ES-I3 (cell line): ENCODE measurements around the gene TOX2.

Source experiments
- H3K36me3 ChIP-seq: 2 replicates; pipeline ENCODE4 v1.6.1; 2013; ENCODE audit warnings: mild to moderate bottlenecking, low read length, control low read depth, moderate library complexity; ENCODE audit not compliant: insufficient read depth
- H3K4me1 ChIP-seq: 2 replicates; pipeline ENCODE4 v1.6.1; 2013; ENCODE audit warnings: mild to moderate bottlenecking, control low read depth, low read length; ENCODE audit not compliant: insufficient read depth
- H3K9ac ChIP-seq: 2 replicates; pipeline ENCODE4 v1.6.1; 2013; ENCODE audit warnings: low read depth, mild to moderate bottlenecking, low read length, moderate library complexity
- H3K9me3 ChIP-seq: 2 replicates; pipeline ENCODE4 v1.6.1; 2013; ENCODE audit warnings: mild to moderate bottlenecking, low read length, moderate library complexity; ENCODE audit not compliant: control insufficient read depth, insufficient read depth

TOX2 gene

DNA sequence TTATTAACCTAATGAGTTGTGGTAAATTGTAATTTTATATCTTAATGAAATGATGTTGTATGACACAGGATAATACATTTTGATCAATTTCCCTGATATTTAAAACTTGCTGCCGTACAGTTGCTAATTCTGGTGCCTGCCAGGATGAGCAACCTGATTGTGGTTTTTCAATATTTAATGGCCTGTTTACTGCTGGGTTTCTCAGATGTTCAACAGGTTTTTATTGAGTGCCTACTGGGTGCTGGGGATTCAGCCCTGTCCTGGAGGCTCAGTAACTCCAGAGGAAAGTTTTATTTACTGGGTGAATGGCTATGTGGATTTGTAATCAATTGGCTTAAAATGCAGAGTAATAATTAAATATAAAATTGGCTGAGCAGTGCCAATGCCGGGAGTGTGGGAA lies 8.0 kb downstream of the TOX2 start:
- H3K36me3 ChIP-seq, result no peaks in the 10 kb centered on the region
- H3K4me1 ChIP-seq, result peaks cover 16% of the 10 kb centered on the region; the same call in 1 of the 2 replicates
- no peaks in the 10 kb centered on the region for H3K9me3 ChIP-seq
- no peak overlapping the region for H3K9ac ChIP-seq

DNA sequence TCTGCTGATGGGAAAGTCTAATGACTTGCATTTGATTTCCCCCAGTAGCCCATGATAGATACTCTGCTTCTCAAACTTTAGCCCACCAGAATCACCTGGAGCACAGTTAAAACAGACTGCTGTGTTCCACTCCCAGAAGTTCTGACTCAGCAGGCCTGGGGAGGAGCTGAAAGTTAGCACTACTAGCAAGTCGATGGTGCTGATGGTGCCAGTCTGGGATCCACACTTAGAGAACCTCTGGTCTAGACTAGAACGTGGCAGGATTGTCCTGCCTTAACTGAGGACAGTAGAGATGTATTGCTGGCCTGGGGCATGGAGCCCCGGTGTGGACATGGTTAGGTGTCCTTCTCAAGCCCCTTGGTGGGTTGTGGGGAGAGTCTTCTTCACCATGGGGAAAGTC lies 8.7 kb downstream of the TOX2 start:
- Histone ChIP-seq H3K4me1 (peaks cover 16% of the 10 kb centered on the region; the same call in 1 of the 2 replicates), H3K36me3 (no peaks in the 10 kb centered on the region), H3K9ac (no peak overlapping the region), H3K9me3 (no peaks in the 10 kb centered on the region)

DNA sequence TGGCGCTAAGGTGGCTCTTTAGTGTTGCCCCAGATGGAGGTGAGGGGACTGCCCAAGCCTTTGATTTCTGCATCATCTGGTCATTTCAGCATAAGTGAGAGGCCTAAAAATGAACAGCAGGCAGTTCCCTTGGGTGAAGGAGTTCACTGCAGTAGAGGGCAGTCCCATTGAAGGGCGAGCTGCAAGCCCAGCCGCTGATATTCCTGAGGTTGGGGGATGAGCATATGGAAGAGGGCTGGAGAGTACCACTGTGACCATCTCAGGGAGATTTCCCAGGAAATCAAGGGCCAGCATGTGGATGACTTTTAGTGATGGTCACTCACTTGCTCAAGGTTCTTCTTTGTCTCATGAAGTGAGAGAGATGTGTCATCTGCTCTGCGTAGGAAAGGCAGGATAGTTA lies 9.3 kb downstream of the TOX2 start:
- Histone ChIP-seq H3K4me1 (peaks cover 16% of the 10 kb centered on the region; the same call in 1 of the 2 replicates), H3K36me3 (no peaks in the 10 kb centered on the region), H3K9ac (no peak overlapping the region), H3K9me3 (no peaks in the 10 kb centered on the region)

DNA sequence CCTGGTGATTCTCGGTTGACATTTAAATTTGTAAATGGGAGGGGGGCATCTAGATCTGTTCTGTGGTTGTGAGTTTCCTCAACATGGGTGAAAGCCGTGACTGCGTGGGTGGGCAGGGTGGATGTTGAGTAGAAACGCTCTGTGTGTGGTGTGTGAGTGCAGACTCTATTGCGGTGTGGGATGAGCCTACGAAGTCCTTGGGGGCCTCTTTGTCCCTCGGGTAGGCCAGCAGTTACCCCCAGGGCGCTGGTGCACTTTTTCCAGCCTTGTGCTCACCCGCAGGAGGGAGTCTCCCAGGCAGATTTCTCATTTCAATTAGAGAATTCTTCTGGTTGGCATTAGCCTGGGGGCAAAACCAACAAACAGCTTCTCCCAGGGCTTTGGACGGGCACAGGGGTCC lies 10.6 kb downstream of the TOX2 start:
- Histone ChIP-seq H3K9me3 (no peaks in the 10 kb centered on the region), H3K36me3 (no peaks in the 10 kb centered on the region), H3K4me1 (peaks cover 16% of the 10 kb centered on the region; the same call in 1 of the 2 replicates), H3K9ac (no peak overlapping the region)

DNA sequence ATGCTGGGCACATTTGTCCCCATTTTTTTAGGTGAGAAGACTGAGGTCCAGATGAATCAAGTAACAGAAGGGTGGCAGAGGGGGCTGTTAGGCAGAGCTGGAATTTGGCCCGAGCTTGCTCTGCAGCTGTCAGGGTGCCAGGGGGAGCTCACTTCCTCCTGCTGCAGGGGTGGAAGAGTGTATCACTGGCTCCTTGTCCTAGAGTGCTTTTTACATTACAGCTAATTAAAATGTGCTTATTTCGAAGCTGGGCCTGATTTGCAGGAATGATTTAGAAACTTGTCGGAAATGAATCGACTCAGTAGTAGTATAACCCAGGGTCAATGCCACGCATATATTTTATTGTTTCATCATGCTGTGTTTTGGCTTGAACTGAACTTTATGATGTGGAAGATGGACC lies 11.1 kb downstream of the TOX2 start:
- H3K4me1 ChIP-seq, result peaks cover 16% of the 10 kb centered on the region; the same call in 1 of the 2 replicates
- no peaks in the 10 kb centered on the region for H3K36me3 ChIP-seq
- no peaks in the 10 kb centered on the region for H3K9me3 ChIP-seq
- no peak overlapping the region for H3K9ac ChIP-seq

DNA sequence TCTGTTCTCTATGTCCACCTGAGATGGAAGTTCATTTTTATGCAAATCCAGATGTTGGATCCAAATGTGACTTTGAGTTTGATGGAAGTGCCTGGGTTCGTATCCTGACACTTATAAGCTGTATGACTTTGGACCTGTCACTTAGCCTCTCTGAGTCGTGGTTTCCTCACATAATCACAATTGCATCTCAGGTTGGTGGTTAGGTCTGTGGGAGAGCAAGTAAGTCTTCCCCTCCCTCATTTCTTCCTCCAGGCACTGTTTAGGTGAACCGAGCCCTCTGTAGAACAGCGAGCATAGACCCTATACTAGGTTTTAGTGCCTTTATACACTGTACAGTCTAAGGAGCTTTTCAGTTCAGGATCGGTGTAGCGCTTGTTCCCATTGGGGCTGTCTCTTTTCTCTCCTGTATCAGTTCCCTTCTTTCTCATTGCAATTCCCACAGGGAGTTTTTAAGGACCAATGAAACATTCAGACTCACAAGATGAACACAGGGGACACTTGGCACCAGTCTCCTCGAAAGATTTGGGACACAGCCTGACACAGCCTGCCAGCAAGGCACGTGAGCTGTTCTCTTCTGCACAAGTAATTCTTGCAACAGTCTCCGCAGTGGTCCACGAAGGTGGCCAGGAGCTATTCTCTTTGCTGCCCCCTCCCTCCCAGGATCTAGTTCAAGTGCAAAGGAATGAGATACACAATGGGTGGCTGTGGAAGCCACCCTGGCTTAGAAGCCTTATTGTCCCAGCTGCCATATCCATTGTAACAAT lies 11.8 kb downstream of the TOX2 start:
- no peak overlapping the region for H3K9ac ChIP-seq
- H3K4me1 ChIP-seq, result peaks cover 16% of the 10 kb centered on the region; the same call in 1 of the 2 replicates
- no peaks in the 10 kb centered on the region for H3K9me3 ChIP-seq
- no peaks in the 10 kb centered on the region for H3K36me3 ChIP-seq

GRCh38 chr20:43931976-43932375 lies 17.3 kb downstream of the TOX2 start:
- Histone ChIP-seq H3K9ac (no peak overlapping the region), H3K4me1 (peaks cover 7% of the 10 kb centered on the region; the same call in 1 of the 2 replicates), H3K36me3 (no peaks in the 10 kb centered on the region), H3K9me3 (no peaks in the 10 kb centered on the region)

DNA sequence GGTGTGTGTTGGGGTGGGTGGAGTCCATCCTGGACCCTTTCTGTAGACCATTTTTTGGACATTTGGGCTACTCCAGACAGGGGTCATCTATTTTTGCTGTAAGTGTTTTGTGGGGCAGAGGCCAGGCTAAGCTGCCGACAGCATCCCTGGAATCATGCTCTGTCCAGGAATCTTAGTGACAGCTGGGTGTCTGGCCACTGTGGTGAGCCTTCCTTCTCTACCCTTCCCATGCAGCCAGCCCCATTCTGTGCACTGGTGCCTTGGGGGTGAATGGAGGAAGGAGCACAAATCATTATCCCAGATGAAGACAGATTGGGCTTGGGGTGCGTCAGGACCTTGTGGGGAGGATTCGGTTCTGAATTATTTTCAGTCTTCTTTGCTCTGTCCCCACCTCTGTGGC lies 20.2 kb downstream of the TOX2 start:
- no peaks in the 10 kb centered on the region for H3K9me3 ChIP-seq
- peaks cover 7% of the 10 kb centered on the region; the same call in 1 of the 2 replicates for H3K4me1 ChIP-seq
- H3K9ac ChIP-seq, result no peak overlapping the region
- no peaks in the 10 kb centered on the region for H3K36me3 ChIP-seq

DNA sequence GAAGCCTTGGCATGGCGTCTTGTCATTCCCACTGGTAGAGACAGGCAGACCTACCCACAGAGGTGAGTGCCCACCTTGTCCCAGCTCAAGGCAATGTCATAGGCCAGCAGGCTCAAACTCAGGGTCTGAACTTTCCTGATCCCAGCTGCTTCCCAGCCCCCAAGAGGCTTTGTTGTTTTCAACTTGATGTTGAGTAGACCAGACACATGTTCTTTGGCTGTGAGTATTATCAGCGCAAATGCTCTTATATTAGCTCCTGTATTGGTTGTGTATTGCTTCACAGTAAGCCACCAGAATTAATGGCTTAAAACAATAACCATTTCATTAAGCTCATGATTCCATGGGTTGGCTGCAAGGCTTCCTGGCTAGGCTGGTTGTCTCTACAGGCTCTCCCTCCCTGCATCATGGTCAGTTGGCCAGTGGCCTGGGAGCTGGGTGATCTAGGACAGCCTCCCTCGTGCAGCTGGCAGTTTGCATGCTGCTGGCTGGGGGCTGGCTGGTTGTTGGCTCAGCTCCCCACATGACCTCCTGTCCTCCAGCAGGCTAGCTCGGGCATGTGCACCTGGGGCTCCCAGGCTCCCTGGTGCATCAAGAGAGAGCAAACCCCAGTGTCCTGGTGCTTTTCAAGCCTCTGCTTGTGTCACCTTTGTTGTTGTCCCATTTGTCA lies 21.6 kb downstream of the TOX2 start:
- H3K4me1 ChIP-seq, result peaks cover 17% of the 10 kb centered on the region; the same call in 1 of the 2 replicates
- no peak overlapping the region for H3K9ac ChIP-seq
- H3K9me3 ChIP-seq, result no peaks in the 10 kb centered on the region
- no peaks in the 10 kb centered on the region for H3K36me3 ChIP-seq

GRCh38 chr20:43936805-43937204 lies 22.2 kb downstream of the TOX2 start:
- H3K36me3 ChIP-seq, result no peaks in the 10 kb centered on the region
- no peak overlapping the region for H3K9ac ChIP-seq
- no peaks in the 10 kb centered on the region for H3K9me3 ChIP-seq
- H3K4me1 ChIP-seq, result peaks cover 20% of the 10 kb centered on the region

DNA sequence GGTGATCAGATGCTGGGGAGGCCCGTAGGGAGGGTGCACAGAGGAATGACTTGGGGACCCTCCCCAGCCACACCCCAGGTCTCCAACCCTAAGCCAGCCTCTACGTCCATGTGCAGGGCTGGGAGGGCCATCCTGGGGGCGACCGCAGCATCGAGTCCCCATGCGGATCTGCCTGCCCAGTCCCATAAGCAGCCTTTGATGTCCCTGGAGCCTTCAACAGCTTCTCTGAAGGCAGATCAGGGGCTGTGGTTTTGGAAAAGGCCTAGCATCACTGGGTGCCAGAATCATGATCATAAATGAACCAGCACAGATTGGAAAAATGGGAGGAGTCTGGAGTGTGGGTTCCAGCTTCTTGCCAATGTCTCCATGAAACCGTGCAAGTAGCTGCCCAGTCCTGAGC lies 22.9 kb downstream of the TOX2 start:
- Histone ChIP-seq H3K9ac (no peak overlapping the region), H3K36me3 (no peaks in the 10 kb centered on the region), H3K9me3 (no peaks in the 10 kb centered on the region), H3K4me1 (peaks cover 24% of the 10 kb centered on the region)

DNA sequence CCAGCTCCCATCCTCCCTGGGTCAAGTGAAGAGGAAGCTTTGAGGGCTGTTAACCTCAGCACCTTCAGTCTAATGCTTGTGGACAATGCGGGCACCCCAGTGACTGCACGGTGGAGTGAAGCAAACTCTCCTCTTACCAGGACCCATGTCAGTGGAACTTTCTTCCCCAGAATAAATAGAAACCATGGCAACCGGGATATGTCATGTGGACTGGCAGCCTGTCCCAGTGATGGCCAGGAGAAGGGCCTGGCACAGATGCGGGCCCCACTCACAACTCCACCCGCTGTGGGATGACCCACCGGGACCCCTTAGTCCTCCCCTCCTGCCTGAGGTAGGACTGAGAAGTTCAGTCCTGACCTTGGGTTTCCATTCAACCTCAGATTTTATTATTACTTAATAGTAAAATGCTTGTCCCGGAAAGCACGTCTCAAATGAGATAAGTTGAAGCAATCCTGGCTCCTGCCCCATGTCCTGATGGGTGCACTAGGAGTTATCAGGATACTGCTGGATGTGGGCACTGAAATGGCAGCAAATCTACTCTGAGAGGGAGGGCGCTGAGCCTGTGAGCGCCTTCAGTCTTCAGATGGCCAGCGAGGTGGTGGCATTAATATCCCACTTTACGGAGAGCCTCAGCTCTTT lies 23.5 kb downstream of the TOX2 start:
- Histone ChIP-seq H3K9me3 (no peaks in the 10 kb centered on the region), H3K4me1 (peaks cover 24% of the 10 kb centered on the region), H3K9ac (no peak overlapping the region), H3K36me3 (no peaks in the 10 kb centered on the region)

- Histone ChIP-seq H3K4me1 (peaks cover 19% of the 10 kb centered on the region), H3K9ac (no peak overlapping the region), H3K9me3 (no peaks in the 10 kb centered on the region), H3K36me3 (no peaks in the 10 kb centered on the region)
Observed at GRCh38 chr20:43938932-43939761, 24.5 kb downstream of the TOX2 start.

DNA sequence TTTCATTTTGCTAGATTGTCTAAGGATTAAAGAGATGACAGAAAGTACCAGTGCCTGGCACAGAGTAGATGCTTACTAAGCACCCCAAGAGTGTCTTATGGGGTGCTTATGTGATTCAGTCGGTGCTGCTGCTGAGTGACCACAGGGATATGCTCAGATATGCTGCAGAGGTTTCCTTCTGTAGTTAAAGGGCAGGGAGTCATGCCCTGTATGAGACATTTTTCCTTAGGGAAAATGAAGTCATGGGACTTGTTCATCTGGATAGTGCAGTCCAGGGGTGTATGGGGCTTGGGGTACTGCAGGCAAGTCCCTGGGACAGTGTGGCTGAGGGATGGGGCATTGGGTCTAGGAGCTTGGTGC lies 25.1 kb downstream of the TOX2 start:
- H3K9me3 ChIP-seq, result no peaks in the 10 kb centered on the region
- no peaks in the 10 kb centered on the region for H3K36me3 ChIP-seq
- peaks cover 17% of the 10 kb centered on the region for H3K4me1 ChIP-seq
- H3K9ac ChIP-seq, result no peak overlapping the region
